GM19463 (cell line): ENCODE data around the gene MSL2.
"Not testable (repeated sequence)": the region's sequence is repeated elsewhere in the genome, so short reads cannot be mapped to it uniquely, and the experiment has no call there.

Experiments
- ATAC-seq: cut with Tn5 transposase; IDR thresholded peaks from one replicate; pipeline ENCODE4 v1.9.1; 2021; ENCODE audit warnings: mild to moderate bottlenecking, moderate library complexity; ENCODE audit not compliant: unreplicated experiment

MSL2 gene

GRCh38 chr3:136196064-136196400 lies at the start of gene MSL2:
TSS of gene MSL2 (minus strand) at chr3:136196335. CDS start at chr3:136195113, 1,222 bp downstream.
- ATAC-seq: no peak

- no peak for ATAC-seq
These were observed 49.6 kb upstream of the MSL2 start for GRCh38 chr3:136245691-136246090.

- no peak for ATAC-seq
These were observed 43.0 kb upstream of the MSL2 start for GRCh38 chr3:136239094-136239493.

- no peak for ATAC-seq
These were observed 42.0 kb upstream of the MSL2 start for GRCh38 chr3:136237961-136238649.

- ATAC-seq: no peak
These were observed 41.0 kb upstream of the MSL2 start for GRCh38 chr3:136237103-136237502.

- ATAC-seq: no peak
These were observed 40.0 kb upstream of the MSL2 start for GRCh38 chr3:136236109-136236508.

GRCh38 chr3:136235545-136235944 lies 39.4 kb upstream of the MSL2 start:
- ATAC-seq: no peak

- ATAC-seq: no peak
These were observed 36.3 kb upstream of the MSL2 start for GRCh38 chr3:136232413-136232812.

GRCh38 chr3:136222746-136223145 lies 26.6 kb upstream of the MSL2 start:
- not testable (repeated sequence) for ATAC-seq

- ATAC-seq: no peak
These were observed 15.4 kb upstream of the MSL2 start for GRCh38 chr3:136211547-136211946.

- ATAC-seq: no peak
These were observed 13.8 kb upstream of the MSL2 start for GRCh38 chr3:136209921-136210320.

GRCh38 chr3:136207489-136208115 lies 11.5 kb upstream of the MSL2 start:
- no peak for ATAC-seq

- not testable (repeated sequence) for ATAC-seq
These were observed 3.1 kb upstream of the MSL2 start for GRCh38 chr3:136199219-136199618.

- not testable (repeated sequence) for ATAC-seq
These were observed 2.4 kb upstream of the MSL2 start for GRCh38 chr3:136198462-136199078.

- no peak for ATAC-seq
These were observed 1.1 kb upstream of the MSL2 start for GRCh38 chr3:136197159-136197793.

- peak; percentile 63 for ATAC-seq
These were observed 445 bp upstream of the MSL2 start for GRCh38 chr3:136196401-136197158.

- peak; percentile 32 for ATAC-seq
These were observed 674 bp downstream of the MSL2 start for GRCh38 chr3:136195258-136196063.

GRCh38 chr3:136194409-136195257 lies 1.5 kb downstream of the MSL2 start:
- no peak for ATAC-seq
